ENCODE results near the gene SACS. TPM values are rescaled to one million over a fixed set of nuclear protein-coding genes. Genes with fewer than 3 reads are reported as not detected.

SACS gene
- total RNA-seq (76.8 TPM), polyA plus RNA-seq (ENCODE audit: insufficient read depth in 1 of 8, insufficient read length in 8 of 8, low replicate concordance in 1 of 8) (10 to 100 TPM; 28.3 to 58.1 (median 52.3) TPM)
- long read RNA-seq, donor 1, partial matches to known transcripts: 6 of 6 reads
- long read RNA-seq, donor 1, other reads (novel, unspliced or antisense): 0 of 6 reads
- long read RNA-seq, donor 2: 0 reads
- long read RNA-seq, donor 3, partial matches to known transcripts: 16 of 17 reads
- long read RNA-seq, donor 3, other reads (novel, unspliced or antisense): 0 of 17 reads
- long read RNA-seq, donor 4, partial matches to known transcripts: 0 of 5 reads
- long read RNA-seq, donor 4, other reads (novel, unspliced or antisense): 5 of 5 reads
- long read RNA-seq, donor 5, partial matches to known transcripts: 17 of 18 reads
- long read RNA-seq, donor 5, other reads (novel, unspliced or antisense): 0 of 18 reads
- long read RNA-seq, donor 6, partial matches to known transcripts: 60 of 60 reads
- long read RNA-seq, donor 6, other reads (novel, unspliced or antisense): 0 of 60 reads
- long read RNA-seq, donor 7, partial matches to known transcripts: 9 of 12 reads
- long read RNA-seq, donor 7, other reads (novel, unspliced or antisense): 0 of 12 reads
- long read RNA-seq, donor 8, partial matches to known transcripts: 5 of 7 reads
- long read RNA-seq, donor 8, other reads (novel, unspliced or antisense): 0 of 7 reads
- long read RNA-seq, donor 9, full-length matches to known transcripts: 1 of 11 reads
- long read RNA-seq, donor 9, partial matches to known transcripts: 5 of 11 reads
- long read RNA-seq, donor 9, other reads (novel, unspliced or antisense): 5 of 11 reads
- long read RNA-seq, donor 10, partial matches to known transcripts: 7 of 9 reads
- long read RNA-seq, donor 10, other reads (novel, unspliced or antisense): 0 of 9 reads
- long read RNA-seq, donor 11: 0 reads

GRCh38 chr13:23433171-23434153 lies at the start of gene SACS:
TSS of gene SACS (minus strand) at chr13:23433702. CDS start at chr13:23411239, 22,463 bp downstream.
- peak within 1 kb of the TSS; percentile 90 for H3K27ac ChIP-seq (ENCODE audit: low read length)

DNA sequence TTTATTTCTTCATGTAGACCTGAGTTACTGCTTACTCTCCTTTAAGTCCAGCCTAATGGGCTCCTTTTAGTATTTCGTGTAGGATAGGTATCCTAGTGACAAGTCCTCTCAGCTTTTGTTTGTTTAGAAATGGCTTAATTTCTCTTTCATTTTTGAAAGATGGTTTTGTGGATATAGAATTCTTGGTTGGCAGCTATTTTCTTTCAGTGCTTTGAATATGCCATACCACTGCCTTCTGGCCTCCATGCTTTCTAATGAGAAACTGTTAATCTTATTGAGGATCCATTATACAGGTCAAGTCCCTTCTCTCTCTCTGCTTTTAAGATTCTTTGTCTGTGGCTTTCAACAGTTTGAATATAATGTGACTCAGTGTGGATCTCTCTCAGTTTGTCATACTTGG lies 46.8 kb upstream of the SACS start:
- no peak overlapping the region for H3K4me3 ChIP-seq (ENCODE audit: low read length)
- no peaks in the 10 kb centered on the region for H3K36me3 ChIP-seq (ENCODE audit: control insufficient read depth, insufficient read depth, low read length)
- DNase-seq: no peak
- H3K27me3 ChIP-seq (ENCODE audit: control insufficient read depth, insufficient read depth, low read length): no peaks in the 10 kb centered on the region
- no peak overlapping the region for H3K27ac ChIP-seq (ENCODE audit: low read length)
- H3K9me3 ChIP-seq (replicated peaks; ENCODE audit: control insufficient read depth, low read depth, low read length): peaks cover 10% of the 10 kb centered on the region
- H3K4me1 ChIP-seq (ENCODE audit: control insufficient read depth, insufficient read depth, low read length): no peaks in the 10 kb centered on the region
- WGBS (ENCODE audit: insufficient coverage): no CpG with 5 or more reads among the region's 1 CpG

More at GRCh38 chr13:23433171-23434153, at the start of gene SACS:
- H3K27me3 ChIP-seq (ENCODE audit: control insufficient read depth, insufficient read depth, low read length): peaks cover 5% of the 10 kb centered on the region
- no peaks in the 10 kb centered on the region for H3K9me3 ChIP-seq (replicated peaks; ENCODE audit: control insufficient read depth, low read depth, low read length)
- peaks cover 3% of the 10 kb centered on the region for H3K36me3 ChIP-seq (ENCODE audit: control insufficient read depth, insufficient read depth, low read length)
- WGBS (ENCODE audit: insufficient coverage): 1% methylated on average over 23 of the region's 26 CpGs
- peaks cover 23% of the 10 kb centered on the region for H3K4me1 ChIP-seq (ENCODE audit: control insufficient read depth, insufficient read depth, low read length)
- DNase-seq: peak; percentile 61
- H3K4me3 ChIP-seq (ENCODE audit: low read length): peak within 1 kb of the TSS; percentile 71

DNA sequence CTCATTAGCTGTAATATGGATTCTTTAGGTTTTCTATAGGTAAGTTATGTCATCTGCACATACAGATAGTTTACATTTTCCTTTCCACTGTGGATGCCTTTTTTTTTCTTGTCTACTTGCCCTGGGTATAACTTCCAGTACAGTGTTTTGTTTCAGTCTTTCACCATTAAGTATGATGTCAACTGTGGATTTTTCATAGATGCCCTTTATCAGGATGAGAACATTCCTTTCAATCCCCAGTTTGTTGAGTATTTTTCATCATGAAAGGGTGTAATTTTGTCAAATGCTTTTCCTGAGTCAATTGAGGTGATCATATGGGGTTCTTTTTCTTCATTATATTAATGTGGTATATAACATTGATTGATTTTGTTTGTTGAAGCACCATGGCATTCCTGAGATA lies 43.6 kb upstream of the SACS start:
- H3K36me3 ChIP-seq (ENCODE audit: control insufficient read depth, insufficient read depth, low read length): no peaks in the 10 kb centered on the region
- no peak for DNase-seq
- no peak overlapping the region for H3K4me3 ChIP-seq (ENCODE audit: low read length)
- H3K4me1 ChIP-seq (ENCODE audit: control insufficient read depth, insufficient read depth, low read length): no peaks in the 10 kb centered on the region
- H3K9me3 ChIP-seq (replicated peaks; ENCODE audit: control insufficient read depth, low read depth, low read length): peaks cover 10% of the 10 kb centered on the region
- H3K27me3 ChIP-seq (ENCODE audit: control insufficient read depth, insufficient read depth, low read length): no peaks in the 10 kb centered on the region
- H3K27ac ChIP-seq (ENCODE audit: low read length): no peak overlapping the region

DNA sequence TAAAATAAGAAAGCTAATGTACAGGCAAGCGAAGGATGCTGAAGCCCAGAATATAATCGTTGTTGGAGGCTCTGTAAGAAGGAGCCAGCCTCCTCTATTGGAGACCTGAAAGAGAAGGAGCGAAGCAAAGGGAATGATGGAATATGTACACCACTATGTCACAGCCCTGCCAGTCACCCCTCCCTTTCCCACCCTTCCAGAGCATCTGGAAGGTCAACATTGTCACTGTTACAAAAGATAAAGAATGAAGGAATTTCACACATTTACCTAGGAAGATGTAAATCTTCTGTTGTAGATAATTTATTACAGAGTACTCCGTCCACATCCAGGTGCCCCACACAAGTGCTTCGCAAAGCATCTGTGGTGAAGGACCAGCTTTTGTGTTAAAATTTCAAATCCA lies 39.7 kb upstream of the SACS start:
- Histone ChIP-seq H3K27ac (ENCODE audit: low read length) (no peak overlapping the region), H3K36me3 (ENCODE audit: control insufficient read depth, insufficient read depth, low read length) (no peaks in the 10 kb centered on the region), H3K9me3 (replicated peaks; ENCODE audit: control insufficient read depth, low read depth, low read length) (no peaks in the 10 kb centered on the region), H3K27me3 (ENCODE audit: control insufficient read depth, insufficient read depth, low read length) (no peaks in the 10 kb centered on the region), H3K4me3 (ENCODE audit: low read length) (no peak overlapping the region), H3K4me1 (ENCODE audit: control insufficient read depth, insufficient read depth, low read length) (peaks cover 6% of the 10 kb centered on the region)
- WGBS (ENCODE audit: insufficient coverage): no CpG with 5 or more reads among the region's 5 CpGs
- no peak for DNase-seq

DNA sequence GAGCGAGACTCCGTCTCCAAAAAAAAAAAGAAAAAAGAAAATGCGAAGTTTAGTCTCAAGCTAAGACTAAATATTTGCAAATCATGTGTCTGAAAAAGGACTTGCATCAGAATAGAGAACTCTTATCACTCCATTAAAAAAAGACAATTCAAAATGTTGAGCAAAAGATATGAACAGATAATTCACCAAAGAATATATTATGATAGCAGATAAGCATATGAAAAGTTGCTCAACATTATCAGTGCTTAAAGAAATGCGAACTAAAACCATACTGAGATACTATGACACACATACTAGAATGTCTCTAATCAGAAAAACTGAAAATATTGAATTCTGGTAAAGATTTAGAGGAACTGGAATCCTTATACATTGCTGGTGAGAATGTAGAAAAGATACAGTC lies 38.7 kb upstream of the SACS start:
- no peaks in the 10 kb centered on the region for H3K9me3 ChIP-seq (replicated peaks; ENCODE audit: control insufficient read depth, low read depth, low read length)
- DNase-seq: no peak
- WGBS (ENCODE audit: insufficient coverage): no CpG with 5 or more reads among the region's 4 CpGs
- no peak overlapping the region for H3K27ac ChIP-seq (ENCODE audit: low read length)
- no peak overlapping the region for H3K4me3 ChIP-seq (ENCODE audit: low read length)
- H3K27me3 ChIP-seq (ENCODE audit: control insufficient read depth, insufficient read depth, low read length): no peaks in the 10 kb centered on the region
- no peaks in the 10 kb centered on the region for H3K36me3 ChIP-seq (ENCODE audit: control insufficient read depth, insufficient read depth, low read length)
- H3K4me1 ChIP-seq (ENCODE audit: control insufficient read depth, insufficient read depth, low read length): peaks cover 11% of the 10 kb centered on the region

GRCh38 chr13:23470790-23471614 lies 37.5 kb upstream of the SACS start:
- 34% methylated on average over 2 of the region's 7 CpGs for WGBS (ENCODE audit: insufficient coverage)
- Histone ChIP-seq H3K27me3 (ENCODE audit: control insufficient read depth, insufficient read depth, low read length) (no peaks in the 10 kb centered on the region), H3K4me3 (ENCODE audit: low read length) (no peak overlapping the region), H3K36me3 (ENCODE audit: control insufficient read depth, insufficient read depth, low read length) (no peaks in the 10 kb centered on the region), H3K4me1 (ENCODE audit: control insufficient read depth, insufficient read depth, low read length) (peaks cover 16% of the 10 kb centered on the region), H3K27ac (ENCODE audit: low read length) (no peak overlapping the region), H3K9me3 (replicated peaks; ENCODE audit: control insufficient read depth, low read depth, low read length) (no peaks in the 10 kb centered on the region)
- no peak for DNase-seq

DNA sequence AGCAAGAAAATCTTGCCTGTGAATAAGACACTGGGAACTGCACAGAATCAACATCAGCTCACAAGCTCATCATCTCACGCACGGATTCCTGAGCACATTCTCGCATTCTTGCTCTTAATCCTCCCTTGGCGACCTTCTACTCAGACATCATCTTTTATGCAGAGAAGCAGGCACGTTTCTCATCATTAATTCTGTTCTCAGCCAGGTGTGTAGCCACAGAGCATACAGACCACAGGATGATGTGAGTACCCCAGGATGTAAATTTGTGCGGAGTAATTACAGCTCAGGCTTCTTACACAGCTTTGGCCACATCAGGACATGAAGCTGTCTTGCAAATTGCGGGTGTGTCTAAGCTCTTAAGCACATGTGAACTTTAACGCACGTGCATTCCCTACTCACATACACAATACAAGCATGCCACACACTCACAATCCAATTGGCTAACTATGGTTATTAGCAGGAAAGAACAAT lies 36.5 kb upstream of the SACS start:
- Histone ChIP-seq H3K4me1 (ENCODE audit: control insufficient read depth, insufficient read depth, low read length) (peaks cover 19% of the 10 kb centered on the region), H3K27me3 (ENCODE audit: control insufficient read depth, insufficient read depth, low read length) (no peaks in the 10 kb centered on the region), H3K9me3 (replicated peaks; ENCODE audit: control insufficient read depth, low read depth, low read length) (no peaks in the 10 kb centered on the region), H3K36me3 (ENCODE audit: control insufficient read depth, insufficient read depth, low read length) (no peaks in the 10 kb centered on the region), H3K4me3 (ENCODE audit: low read length) (no peak overlapping the region), H3K27ac (ENCODE audit: low read length) (no peak overlapping the region)
- peak; percentile 34 for DNase-seq
- 8% methylated on average over 5 of the region's 9 CpGs for WGBS (ENCODE audit: insufficient coverage)

DNA sequence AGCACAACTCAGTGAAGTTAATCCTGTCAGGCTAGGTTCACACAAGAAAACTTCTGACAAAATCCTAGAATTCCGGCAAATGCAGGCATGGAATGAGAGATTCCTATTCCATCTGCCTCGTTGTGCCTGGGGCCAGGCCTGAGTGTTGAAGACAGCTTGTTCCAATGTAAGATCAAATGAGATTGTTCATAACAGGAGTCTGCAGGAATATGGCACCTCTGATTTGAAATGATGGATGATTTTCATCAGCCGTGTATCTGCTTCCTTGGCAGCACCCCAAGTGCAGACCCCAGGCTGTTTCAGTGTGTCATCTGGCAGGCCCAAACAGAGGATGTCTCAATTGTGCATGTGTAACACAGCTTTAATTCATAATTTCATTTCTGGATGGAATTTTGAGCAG lies 35.3 kb upstream of the SACS start:
- 75% methylated on average over 2 of the region's 3 CpGs for WGBS (ENCODE audit: insufficient coverage)
- DNase-seq: no peak
- no peak overlapping the region for H3K27ac ChIP-seq (ENCODE audit: low read length)
- H3K4me3 ChIP-seq (ENCODE audit: low read length): no peak overlapping the region
- no peaks in the 10 kb centered on the region for H3K36me3 ChIP-seq (ENCODE audit: control insufficient read depth, insufficient read depth, low read length)
- no peaks in the 10 kb centered on the region for H3K9me3 ChIP-seq (replicated peaks; ENCODE audit: control insufficient read depth, low read depth, low read length)
- H3K27me3 ChIP-seq (ENCODE audit: control insufficient read depth, insufficient read depth, low read length): no peaks in the 10 kb centered on the region
- H3K4me1 ChIP-seq (ENCODE audit: control insufficient read depth, insufficient read depth, low read length): peaks cover 19% of the 10 kb centered on the region

DNA sequence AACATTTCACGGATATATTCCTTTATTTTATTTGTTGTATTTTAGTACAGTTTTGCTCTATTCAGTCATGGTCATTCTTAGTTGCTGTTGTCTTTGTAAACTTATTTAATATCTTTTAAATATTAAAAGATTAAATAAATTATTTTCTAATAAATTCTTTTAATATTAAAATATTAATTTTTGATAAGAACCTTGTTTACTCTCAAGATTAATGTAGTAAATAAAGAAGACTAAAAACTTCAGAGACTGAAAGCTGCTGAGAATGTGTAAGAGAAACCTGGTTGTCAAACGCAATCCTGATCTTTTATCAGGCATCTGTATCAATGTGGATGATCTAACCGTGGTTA lies 34.4 kb upstream of the SACS start:
- H3K9me3 ChIP-seq (replicated peaks; ENCODE audit: control insufficient read depth, low read depth, low read length): no peaks in the 10 kb centered on the region
- no peaks in the 10 kb centered on the region for H3K27me3 ChIP-seq (ENCODE audit: control insufficient read depth, insufficient read depth, low read length)
- WGBS (ENCODE audit: insufficient coverage): no CpG with 5 or more reads among the region's 3 CpGs
- H3K4me3 ChIP-seq (ENCODE audit: low read length): no peak overlapping the region
- no peaks in the 10 kb centered on the region for H3K36me3 ChIP-seq (ENCODE audit: control insufficient read depth, insufficient read depth, low read length)
- peaks cover 19% of the 10 kb centered on the region for H3K4me1 ChIP-seq (ENCODE audit: control insufficient read depth, insufficient read depth, low read length)
- no peak overlapping the region for H3K27ac ChIP-seq (ENCODE audit: low read length)
- DNase-seq: no peak
